ENCODE data around the gene UPK1A.
"Not testable (repeated sequence)": the region's sequence is repeated elsewhere in the genome, so short reads cannot be mapped to it uniquely, and the experiment has no call there.

- TF ChIP-seq ELF1 (IDR thresholded peaks at IDR 0.05; ENCODE audit: borderline replicate concordance, low read depth); SP1 (IDR thresholded peaks at IDR 0.05; ENCODE audit: low read depth); YY1 (IDR thresholded peaks at IDR 0.05; ENCODE audit: extremely low read depth, insufficient replicate concordance, low read depth, low read length); POLR2AphosphoS5 (IDR thresholded peaks at IDR 0.05; ENCODE audit: low read depth, low read length); RAD21 (IDR thresholded peaks at IDR 0.05; ENCODE audit: low read depth); EZH2 (IDR thresholded peaks at IDR 0.05); SIN3A (IDR thresholded peaks at IDR 0.05; ENCODE audit: low read depth); POLR2A (IDR thresholded peaks at IDR 0.05; ENCODE audit: borderline replicate concordance, extremely low read depth, insufficient read depth, insufficient read length); TCF7L2 (IDR thresholded peaks at IDR 0.05; ENCODE audit: borderline replicate concordance, extremely low read depth, insufficient read depth, insufficient read length); ZBTB33 (IDR thresholded peaks at IDR 0.05; ENCODE audit: extremely low read depth, insufficient replicate concordance, low read length): not testable (repeated sequence)
- TF ChIP-seq, protein P1, sequence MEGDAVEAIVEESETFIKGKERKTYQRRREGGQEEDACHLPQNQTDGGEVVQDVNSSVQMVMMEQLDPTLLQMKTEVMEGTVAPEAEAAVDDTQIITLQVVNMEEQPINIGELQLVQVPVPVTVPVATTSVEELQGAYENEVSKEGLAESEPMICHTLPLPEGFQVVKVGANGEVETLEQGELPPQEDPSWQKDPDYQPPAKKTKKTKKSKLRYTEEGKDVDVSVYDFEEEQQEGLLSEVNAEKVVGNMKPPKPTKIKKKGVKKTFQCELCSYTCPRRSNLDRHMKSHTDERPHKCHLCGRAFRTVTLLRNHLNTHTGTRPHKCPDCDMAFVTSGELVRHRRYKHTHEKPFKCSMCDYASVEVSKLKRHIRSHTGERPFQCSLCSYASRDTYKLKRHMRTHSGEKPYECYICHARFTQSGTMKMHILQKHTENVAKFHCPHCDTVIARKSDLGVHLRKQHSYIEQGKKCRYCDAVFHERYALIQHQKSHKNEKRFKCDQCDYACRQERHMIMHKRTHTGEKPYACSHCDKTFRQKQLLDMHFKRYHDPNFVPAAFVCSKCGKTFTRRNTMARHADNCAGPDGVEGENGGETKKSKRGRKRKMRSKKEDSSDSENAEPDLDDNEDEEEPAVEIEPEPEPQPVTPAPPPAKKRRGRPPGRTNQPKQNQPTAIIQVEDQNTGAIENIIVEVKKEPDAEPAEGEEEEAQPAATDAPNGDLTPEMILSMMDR (IDR thresholded peaks at IDR 0.05 in 2 of 3, conservative IDR thresholded peaks at IDR 0.05 in 1 of 3; ENCODE audit: borderline replicate concordance in 1 of 3, insufficient read depth in 1 of 3, low read depth in 2 of 3, low read length in 2 of 3) = not testable (repeated sequence)
- TF ChIP-seq, protein P2, sequence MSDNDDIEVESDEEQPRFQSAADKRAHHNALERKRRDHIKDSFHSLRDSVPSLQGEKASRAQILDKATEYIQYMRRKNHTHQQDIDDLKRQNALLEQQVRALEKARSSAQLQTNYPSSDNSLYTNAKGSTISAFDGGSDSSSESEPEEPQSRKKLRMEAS (IDR thresholded peaks at IDR 0.05) = not testable (repeated sequence)
Measured at GRCh38 chr19:35691106-35691505, 24.8 kb downstream of the UPK1A start.

Data from HCT116 (cell line).